GM06990 (cell line): ENCODE results near the gene SNUPN.

ENCODE experiments used
- DNase-seq: peaks from one replicate; pipeline ENCODE4 v3.0.0-alpha.2; 2011; ENCODE audit not compliant: insufficient read length; ENCODE audit errors: extremely low read depth
- H3K27me3 ChIP-seq: replicated peaks from 2 replicates; pipeline ENCODE4 v1.6.0; 2011; ENCODE audit warnings: low read length; ENCODE audit not compliant: control insufficient read depth, insufficient read depth
- H3K36me3 ChIP-seq: 2 replicates; pipeline ENCODE4 v1.5.1; 2011; ENCODE audit warnings: low read length; ENCODE audit not compliant: control insufficient read depth, insufficient read depth
- H3K4me3 ChIP-seq: replicated peaks from 2 replicates; pipeline ENCODE4 v1.5.1; 2011; ENCODE audit warnings: low read depth, mild to moderate bottlenecking, control low read depth, low read length
- CTCF ChIP-seq: IDR thresholded peaks from 2 replicates; pipeline ENCODE4 v1.5.1; 2011; ENCODE audit warnings: low read length, control low read depth, mild to moderate bottlenecking, inconsistent platforms; ENCODE audit not compliant: insufficient read depth, poor library complexity, severe bottlenecking

SNUPN gene

GRCh38 chr15:75646944-75647364 lies 21.4 kb upstream of the SNUPN start:
- TF ChIP-seq CTCF = no peak
- H3K36me3 ChIP-seq = no peaks in the 10 kb centered on the region
- no peak for DNase-seq
- H3K27me3 ChIP-seq = no peaks in the 10 kb centered on the region; the same call in 1 of the 2 replicates
- H3K4me3 ChIP-seq = peak overlapping the region; percentile 82

GRCh38 chr15:75646112-75646943 lies 20.8 kb upstream of the SNUPN start:
- DNase-seq = no peak
- no peak overlapping the region; the same call in 1 of the 2 replicates for H3K4me3 ChIP-seq
- TF ChIP-seq CTCF = no peak
- no peaks in the 10 kb centered on the region; the same call in 1 of the 2 replicates for H3K27me3 ChIP-seq
- H3K36me3 ChIP-seq = no peaks in the 10 kb centered on the region

GRCh38 chr15:75644376-75644775 lies 18.9 kb upstream of the SNUPN start:
- no peaks in the 10 kb centered on the region; the same call in 1 of the 2 replicates for H3K27me3 ChIP-seq
- DNase-seq = no peak
- no peaks in the 10 kb centered on the region for H3K36me3 ChIP-seq
- no peak overlapping the region for H3K4me3 ChIP-seq
- TF ChIP-seq CTCF = no peak

GRCh38 chr15:75641603-75642002 lies 16.1 kb upstream of the SNUPN start:
- Histone ChIP-seq H3K27me3 (no peaks in the 10 kb centered on the region), H3K4me3 (no peak overlapping the region), H3K36me3 (no peaks in the 10 kb centered on the region)
- DNase-seq = no peak
- no peak for TF ChIP-seq CTCF

GRCh38 chr15:75641179-75641503 lies 15.6 kb upstream of the SNUPN start:
- no peak for DNase-seq
- Histone ChIP-seq H3K27me3 (no peaks in the 10 kb centered on the region), H3K4me3 (peak overlapping the region; percentile 99; the same call in 1 of the 2 replicates), H3K36me3 (no peaks in the 10 kb centered on the region)
- TF ChIP-seq CTCF = no peak
